ENCODE results near the gene ZNF609.

DNA sequence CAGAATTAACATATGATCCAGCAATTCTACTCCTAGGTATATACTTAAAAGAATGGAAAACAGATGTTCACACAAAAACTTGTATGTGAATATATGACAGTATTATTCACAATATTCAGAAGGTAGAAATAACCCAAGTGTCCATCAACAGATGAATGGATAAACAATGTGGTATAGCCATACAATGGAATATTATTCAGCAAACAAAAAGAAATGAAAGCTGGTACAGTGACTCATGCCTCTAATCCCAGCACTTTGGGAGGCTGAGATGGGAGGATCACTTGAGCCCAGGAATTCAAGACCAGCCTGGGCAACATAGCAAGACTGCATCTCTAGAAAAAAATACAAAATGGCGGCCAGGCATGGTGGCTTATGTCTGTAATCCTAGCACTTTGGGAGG is 185.6 kb downstream of the ZNF609 start:
- TF ChIP-seq, protein P1, sequence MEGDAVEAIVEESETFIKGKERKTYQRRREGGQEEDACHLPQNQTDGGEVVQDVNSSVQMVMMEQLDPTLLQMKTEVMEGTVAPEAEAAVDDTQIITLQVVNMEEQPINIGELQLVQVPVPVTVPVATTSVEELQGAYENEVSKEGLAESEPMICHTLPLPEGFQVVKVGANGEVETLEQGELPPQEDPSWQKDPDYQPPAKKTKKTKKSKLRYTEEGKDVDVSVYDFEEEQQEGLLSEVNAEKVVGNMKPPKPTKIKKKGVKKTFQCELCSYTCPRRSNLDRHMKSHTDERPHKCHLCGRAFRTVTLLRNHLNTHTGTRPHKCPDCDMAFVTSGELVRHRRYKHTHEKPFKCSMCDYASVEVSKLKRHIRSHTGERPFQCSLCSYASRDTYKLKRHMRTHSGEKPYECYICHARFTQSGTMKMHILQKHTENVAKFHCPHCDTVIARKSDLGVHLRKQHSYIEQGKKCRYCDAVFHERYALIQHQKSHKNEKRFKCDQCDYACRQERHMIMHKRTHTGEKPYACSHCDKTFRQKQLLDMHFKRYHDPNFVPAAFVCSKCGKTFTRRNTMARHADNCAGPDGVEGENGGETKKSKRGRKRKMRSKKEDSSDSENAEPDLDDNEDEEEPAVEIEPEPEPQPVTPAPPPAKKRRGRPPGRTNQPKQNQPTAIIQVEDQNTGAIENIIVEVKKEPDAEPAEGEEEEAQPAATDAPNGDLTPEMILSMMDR (IDR thresholded peaks at IDR 0.05) = no peak
- no peak for TF ChIP-seq POLR2A (IDR thresholded peaks at IDR 0.05)
- no peak for TF ChIP-seq POLR2AphosphoS5 (IDR thresholded peaks at IDR 0.05)

Data from gastroesophageal sphincter (tissue), 3 donors.